GM19324 (cell line): ENCODE results near the gene FGF3.

Source experiments
- ATAC-seq: cut with Tn5 transposase; IDR thresholded peaks from one replicate; pipeline ENCODE4 v1.9.1; 2021; ENCODE audit warnings: mild to moderate bottlenecking, moderate library complexity; ENCODE audit not compliant: unreplicated experiment, low FRiP score

FGF3 gene

DNA sequence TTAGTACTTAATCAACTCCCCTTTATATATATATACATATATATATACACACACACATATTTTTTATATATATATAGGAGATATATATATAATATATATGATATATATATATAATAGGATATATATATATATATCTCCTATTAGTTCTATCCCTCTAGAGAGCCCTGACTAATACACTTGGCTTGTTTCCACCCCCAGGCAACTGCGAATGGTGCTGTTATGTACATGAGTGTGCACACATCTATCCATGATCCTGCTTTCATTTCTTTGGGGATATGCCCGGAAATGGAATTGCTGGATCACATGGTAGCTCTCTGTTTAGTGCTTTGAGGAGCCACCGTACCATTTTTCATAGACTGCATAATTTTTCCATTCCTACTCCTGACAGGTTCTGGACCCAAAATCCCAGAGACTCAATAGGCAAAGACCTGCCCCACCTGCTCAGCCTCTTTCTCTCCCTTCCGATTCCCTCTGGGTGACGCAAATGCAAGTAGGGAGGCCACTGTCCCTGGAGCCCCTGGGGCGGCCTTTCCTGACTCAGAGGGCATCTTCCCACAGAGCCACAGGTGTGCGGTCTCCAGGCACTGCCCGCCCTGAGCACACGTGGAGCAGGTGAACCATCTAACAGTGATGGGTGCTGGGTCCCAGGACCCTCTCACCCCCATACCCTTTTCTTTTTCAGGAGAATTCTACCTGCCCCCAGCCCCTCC, 12.0 kb downstream of the FGF3 start:
- no peak for ATAC-seq

DNA sequence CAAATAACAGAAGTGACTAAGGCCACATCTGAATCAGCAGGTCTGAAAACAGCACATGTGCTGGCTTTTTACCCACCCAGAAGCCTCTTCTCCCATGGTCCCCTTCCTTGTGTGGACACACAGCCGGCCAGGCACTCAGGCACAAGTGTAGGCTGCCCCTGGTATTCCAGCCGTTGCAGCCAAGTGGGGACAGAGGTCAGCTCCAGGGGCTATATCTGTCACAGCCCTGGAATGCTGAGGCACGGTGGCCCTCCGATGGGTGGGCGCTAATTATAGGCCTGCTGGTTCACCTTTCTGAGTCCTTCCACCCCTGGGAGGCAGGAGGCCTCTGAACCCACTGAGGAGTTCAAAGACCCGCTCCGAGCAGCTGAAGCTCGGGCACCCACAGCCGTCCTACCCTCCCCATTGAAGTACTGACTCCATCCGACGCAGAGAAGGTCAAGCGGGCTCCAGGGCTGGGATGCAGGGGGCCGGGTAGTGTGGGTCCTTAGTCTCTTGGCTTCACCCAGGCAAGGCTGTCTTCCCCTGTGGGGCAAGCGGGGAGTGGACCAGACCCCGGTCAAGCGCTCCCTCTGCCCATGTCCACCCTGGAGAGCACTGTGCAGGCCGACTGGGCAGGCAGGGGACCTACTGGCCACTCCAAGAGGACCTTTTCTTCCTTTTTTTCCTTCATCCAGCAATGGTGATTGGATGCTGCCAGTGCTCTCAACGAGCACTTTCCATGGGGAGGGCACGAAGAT, 14.3 kb downstream of the FGF3 start:
- ATAC-seq: no peak

DNA sequence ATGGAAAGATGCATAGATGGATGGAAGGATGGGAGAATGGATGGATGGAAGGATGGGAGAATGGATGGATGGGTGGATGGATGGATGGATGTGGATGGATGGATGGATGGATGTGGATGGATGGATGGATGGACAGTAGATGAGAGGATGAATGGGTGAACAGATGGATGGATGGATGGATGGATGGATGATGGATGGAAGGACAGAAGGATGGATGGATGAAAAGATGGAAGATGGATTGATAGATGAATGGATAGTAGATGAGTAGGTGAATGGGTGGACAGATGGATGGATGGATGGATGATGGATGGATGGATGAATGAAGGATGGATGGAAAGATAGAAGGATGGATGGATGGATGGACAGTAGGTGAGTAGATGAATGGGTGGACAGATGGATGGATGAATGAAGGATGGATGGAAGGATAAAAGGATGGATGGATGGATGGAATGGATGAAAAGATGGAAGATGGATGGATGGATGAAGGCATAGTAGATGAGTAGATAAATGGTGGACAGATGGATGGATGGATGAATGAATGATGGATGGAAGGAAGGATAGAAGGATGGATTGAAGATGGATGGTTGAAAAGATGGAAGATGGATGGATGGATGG, 15.5 kb downstream of the FGF3 start:
- no peak for ATAC-seq

DNA sequence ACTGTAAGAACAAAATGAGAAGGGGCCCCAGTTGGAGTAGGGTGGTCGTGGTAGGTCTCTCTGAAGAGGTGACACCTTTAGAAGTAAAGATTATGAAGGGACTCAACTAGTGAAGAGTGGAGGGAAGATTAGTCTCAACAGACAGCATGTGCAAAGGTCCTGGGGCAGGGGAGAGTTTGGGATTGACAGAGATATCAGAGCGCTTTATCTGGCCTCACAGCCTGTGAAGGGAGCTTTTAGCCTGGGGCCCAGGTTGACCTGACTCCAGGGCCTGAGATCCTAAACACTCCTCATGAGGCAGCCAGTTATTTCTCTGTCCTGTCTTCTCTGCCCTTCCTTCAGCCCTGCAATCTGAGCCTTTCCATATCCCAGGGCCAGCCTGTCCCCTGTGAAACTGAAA, 16.2 kb downstream of the FGF3 start:
- no peak for ATAC-seq

DNA sequence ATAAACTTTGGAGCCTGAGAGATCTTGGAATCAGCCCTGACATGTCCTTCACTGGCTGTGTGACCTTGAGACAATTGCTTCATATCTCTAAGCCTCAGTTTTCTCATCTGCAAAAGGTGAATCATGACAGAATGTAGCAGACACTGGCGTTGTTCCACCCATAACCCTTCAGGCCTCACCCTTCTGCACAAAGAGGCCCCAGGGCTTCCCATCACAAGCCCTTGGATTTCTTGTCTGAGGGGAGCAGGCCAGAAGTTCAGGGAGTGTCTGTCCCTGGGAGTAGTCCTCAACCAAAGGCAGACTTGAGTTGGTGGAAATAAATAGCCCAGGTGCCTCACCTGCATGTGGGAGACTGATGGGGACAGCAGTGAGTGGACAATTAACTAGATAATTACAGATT, 16.6 kb downstream of the FGF3 start:
- ATAC-seq: no peak

DNA sequence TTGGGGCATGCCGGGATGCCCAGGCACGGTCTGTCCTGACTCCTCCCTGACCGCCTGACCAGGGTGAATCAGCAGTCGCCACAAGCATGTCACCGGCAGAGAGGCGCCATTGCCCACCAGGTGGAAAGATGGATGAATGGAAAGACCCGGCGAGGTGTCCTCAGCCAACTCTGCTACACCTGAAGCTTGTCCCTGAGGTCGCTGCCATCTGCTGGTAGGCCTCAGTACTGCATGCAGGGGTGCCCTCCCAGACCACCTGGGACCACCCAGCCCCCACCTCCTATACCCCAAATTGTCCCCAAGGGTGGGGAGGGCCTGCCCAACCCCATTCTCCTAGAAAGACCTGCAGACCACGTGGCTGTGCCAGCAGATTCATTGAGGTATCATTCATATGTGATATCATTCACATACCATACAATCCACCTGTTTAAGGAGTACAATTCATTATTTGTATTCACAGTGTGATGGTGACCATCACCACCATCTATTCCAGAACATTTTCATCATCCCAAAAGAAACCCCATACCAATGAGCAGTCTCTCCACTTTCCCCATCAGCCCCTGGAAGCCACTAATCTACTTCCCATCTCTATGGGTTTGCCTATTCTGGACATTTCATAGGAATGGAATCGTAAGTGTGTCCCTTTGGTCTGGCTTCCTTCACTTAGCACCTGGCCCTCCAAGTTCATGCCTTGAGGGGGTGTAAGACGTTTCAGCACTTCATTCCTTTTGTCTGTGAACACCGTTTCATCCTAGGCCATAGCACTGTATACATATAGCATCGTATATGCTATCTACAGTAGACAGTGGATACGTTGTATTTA, 17.5 kb downstream of the FGF3 start:
- no peak for ATAC-seq

DNA sequence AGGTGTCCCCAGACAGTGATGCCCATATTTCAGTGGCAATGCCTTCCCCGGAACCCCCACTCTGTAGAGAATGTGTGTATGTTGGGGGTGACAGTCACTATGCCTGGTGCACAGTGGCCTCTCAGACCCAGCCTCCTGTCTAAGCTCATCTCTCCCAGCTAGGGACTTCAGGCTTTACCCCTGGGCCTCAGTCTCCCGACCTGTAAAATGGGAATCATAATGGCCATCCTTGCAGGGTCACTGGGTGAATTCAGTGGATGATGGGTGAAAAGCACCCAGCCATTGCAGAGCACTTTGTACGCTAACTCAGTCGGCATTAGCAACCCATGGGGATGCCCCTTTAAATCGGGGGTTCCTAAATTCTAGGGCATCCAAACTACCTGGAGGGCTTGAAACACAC, 18.9 kb downstream of the FGF3 start:
- no peak for ATAC-seq

DNA sequence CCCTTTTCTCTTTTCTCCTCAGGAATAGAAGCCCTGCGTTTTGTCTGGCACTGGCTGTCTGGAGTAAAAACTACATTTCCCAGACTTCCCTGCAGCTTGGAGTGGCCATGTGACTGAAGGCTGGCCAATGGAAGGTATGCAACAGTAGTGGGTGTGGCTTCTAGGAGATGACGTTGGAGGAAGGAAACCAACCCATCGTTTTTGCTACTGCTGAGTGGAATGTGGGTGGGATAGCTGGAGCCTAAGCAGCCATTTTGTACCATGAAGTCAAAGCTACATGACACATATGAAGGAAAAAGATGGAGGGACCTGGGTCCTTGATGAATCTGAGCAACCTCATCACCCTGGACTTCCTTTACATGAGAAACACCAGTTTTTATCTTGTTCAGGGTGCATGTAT, 19.6 kb downstream of the FGF3 start:
- ATAC-seq: no peak

DNA sequence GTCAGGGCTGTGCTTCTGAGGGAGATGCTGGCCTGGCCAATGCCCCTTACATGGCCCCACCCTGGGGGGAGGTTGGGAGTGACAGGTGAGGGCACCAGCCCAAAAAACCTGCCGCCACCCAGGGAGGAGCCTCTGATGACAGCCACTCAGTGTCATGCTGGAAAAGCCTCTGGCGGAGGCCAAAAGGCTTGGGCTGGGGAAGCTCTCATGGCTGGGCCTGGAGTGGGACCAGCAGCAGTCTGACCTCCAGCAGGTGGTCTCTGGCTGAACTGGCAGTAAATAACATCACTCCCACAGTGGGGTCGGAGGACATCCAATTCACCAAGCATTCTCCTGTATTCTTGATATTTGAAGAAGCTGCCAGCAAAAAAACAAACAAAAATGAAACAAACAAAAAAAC, 20.1 kb downstream of the FGF3 start:
- no peak for ATAC-seq

DNA sequence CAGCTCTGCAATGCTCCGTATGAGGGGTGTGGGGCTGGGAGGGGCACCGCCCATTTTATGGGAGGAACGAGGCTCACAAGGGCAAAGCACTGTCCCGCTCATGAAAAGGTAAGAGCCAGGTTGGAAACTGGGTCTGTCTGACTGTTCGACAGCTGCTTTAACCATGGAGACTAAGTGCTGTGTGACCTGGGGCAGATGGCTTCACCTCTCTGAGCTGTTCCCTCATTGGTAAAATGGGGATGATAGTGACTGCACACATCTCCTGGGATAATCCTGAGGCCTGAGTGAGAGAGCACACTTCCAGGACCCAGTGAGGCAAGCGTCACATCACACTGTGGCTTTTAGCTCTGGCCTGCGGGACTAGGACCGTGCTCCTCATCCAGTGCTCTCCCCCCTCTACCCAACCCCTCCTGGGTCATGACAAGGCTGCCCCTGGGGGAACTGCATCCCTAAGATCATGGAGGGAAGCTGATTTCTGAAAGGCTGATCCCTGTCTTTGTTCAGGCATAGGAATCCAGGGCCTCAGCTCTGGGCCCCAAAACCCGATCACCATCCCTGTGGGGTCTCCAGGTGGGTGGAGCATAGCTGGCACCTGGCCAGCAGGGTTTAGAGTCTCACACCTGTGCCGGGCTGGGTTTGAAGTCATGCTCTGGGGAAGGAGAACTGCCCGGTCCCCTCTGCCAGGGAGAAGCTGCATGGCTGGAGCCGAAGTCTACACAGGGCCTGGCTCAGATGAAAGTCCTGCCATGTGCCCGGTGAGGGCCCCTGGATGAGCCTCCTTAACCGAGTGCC, 21.3 kb downstream of the FGF3 start:
- ATAC-seq: no peak

DNA sequence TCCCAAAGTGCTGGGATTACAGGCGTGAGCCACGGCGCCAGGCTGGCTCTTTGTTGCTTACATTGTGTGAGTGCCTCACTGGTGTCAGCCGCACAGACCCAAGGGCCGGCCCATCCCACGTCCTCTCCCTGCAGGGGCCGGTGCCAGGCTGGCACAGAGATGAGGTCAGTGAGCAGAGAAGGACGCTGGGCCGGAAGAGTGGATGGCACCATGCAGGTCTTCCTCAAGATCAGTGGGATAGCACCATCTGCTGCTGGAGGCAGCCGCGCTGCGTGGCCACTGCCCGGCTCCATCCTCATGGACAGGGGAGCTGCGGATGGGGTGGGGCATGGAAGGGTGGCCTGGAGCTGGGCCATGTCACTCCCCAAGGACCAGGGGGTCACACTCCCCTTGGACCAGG, 22.1 kb downstream of the FGF3 start:
- no peak for ATAC-seq

DNA sequence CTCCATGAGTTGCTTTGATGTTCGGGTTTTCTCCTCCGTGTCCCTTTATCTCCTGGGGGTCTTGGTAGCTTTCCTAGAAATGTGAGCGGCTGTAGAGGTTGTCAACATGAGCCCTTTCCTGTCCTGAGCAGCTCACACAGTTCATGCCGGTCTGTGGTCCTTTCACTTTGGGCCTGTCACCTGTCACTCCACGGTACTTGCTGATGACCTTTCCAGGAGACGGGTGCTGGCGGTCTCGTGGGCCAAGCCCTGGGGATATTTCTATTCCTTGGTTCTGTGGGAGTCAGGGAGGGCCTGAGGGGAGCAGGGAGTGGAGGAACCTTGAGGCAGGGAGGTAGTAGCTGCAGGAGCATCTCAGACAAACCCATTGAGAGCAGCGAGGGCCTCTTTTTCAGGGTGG, 23.2 kb downstream of the FGF3 start:
- no peak for ATAC-seq

DNA sequence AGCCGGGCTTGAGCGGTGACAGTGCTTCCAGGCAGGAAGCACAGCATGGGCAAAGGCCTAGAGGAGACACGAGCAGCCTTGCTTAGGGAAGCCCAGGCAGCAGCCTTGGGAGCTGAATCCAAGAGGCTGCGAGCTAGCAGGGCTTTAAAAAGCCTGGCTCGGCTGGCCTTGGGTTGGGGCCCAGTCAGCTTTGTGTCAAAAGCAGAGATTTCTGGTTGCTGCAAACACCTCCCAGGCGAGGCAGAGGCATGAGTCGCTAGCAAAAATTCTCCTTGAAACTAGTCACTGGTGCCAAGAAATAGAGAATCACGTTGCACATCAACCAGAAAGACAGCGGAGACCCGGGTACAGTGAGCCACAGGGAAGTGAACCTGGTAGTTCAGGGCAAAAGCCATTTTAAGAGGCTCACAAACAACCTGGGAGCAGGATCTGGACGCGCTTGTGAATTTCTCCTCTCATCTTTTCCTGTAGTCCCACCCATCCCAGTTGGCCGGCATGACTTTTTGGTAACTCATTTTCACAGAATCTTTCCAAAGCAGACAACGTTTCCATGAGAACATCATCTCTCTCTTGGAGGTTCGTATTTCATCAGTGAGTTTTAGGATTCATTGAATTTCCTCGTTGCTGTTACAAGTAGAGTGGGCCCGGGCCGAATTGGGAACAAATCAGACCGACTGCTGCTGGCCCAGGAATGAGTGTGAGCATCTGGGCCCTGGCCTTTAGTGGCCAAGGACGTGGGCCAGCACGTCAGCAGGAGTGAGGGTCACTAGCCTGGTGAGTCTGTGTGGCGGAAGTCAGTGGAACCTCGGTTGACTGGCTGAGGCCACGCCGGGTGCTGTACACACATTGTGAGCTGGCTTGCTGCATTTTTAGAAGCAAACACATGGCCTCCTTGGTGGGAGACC, 27.7 kb downstream of the FGF3 start:
- no peak for ATAC-seq

DNA sequence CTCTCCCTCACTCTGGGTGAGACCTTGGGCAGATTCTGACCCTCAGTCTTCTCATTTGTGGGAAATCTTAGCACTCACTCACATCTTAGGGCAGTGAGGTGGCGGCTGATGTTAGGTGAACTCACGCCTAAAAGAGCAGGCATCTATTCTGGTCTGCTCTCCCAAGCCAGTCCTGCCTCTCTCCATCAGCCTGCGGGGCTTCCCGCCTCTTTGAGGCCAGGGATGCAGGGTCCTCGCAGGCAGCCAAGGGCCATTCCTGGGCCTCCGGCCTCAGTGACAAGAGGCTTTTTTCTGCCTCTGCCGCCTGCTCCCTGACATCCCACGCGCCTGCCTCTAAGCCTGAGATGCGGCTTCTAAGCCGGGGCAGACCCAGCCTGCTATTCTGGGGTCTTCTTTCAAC, 30.3 kb downstream of the FGF3 start:
- no peak for ATAC-seq

DNA sequence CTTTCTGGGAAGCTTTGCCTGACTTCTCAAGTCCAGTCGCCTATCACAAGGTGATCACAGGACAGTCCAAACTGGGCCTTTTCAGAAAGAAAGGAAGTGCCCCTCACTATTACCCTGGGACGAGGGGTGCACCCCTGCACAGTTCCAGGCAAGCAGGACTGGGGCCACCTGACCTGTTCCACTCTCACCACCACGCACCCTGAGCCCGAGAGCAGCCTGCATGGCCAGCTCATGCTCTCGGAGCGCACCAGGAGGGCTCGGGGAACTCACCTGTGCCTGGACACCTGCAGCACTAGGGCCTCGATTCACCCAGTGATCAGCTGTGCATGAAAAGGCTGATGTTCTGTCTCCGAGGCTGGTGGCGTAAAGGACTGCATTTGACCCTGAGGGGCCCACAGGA, 31.3 kb downstream of the FGF3 start:
- no peak for ATAC-seq

DNA sequence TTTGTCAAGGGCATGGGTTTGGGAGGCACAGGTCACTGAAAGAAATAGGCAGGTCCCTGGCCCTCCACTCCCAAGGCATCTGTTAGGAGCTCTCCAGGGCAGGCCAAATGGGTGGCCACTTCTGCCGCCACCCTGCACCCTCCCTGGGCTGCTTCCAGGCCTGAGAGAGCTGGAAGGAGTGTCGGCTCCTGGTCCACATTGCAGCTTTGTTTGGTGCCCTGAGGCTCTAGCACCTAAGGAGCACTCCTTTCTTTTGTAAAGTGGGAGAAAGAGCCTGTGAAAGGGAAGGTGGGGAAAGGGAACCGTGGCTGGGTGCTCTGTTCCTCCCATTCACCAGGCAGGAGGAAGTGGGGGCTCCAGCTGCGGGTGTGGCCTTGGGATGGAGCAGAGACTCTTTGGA, 31.8 kb downstream of the FGF3 start:
- ATAC-seq: no peak

DNA sequence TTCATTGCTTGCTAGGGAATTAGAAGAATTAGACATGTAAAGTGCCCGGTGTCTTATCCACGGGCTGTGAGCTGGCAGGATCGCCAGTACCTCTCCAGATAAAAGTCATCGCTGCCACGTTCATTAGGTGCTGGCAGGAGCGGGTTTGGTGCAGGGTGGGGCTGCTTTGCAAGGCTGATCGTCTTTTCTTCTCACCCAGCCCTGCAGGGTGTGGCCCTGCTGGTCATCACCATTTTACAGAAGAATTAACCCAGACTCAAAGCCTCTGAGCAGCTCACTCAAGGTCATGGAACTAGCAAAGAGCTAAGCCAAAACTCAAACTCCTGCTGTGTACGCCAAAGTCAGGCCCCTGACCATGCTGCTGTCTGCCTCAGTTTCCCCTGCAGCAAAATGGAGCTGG, 38.0 kb downstream of the FGF3 start:
- no peak for ATAC-seq

DNA sequence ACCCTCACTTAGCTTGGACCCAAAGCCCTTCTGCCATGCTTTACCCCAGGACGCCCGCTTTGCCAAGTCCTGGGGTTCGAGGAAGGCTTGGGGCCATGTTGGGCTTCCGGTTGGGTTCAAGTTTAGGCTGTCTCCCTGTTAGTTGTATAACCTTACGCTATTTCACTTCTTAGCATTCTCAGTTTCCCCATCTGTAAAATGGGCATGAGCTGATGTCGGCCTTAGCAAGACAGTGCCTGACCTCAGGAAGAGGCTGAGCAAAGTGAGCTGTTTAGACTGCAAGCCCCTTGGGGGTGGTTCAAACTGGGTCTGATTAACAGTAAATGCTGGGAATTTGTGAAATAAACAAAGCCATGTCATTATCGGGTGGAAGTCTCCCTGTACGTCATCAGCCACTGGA, 40.8 kb downstream of the FGF3 start:
- ATAC-seq: no peak

DNA sequence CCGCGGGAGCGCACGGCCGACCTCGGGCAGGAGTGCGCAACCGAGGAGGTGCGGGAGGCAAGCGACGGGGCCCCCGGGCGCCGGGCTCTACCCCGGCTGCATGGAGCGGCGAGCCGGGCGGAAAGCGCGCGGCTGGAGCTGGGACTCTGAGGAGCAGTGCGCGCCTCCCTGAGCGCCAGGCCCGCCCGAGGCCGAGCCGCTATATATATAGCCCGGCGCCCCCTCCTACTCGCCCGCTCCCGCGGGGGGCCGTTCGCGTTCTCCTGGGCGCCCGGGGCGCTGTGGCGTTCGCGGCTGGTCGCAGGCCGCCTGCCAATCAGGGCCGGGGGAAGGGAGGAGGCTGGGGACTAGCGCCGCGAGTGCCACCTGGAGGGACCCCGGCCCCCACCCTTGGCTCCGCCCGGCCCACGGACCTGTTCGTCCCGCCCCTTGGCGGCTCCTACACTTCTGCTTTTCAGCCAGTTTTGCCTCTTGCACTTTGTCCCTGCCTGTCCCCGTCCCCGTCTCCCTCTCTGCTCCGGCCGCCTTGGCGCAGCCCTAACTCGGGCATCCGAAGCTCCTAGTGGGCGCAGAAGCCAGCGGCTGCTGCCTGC, 44.0 kb downstream of the FGF3 start, which contains the start of gene FGF4:
Gene FGF4, minus strand, starts transcription at position 179 of the 593 bp plus-strand sequence. CDS start 257 bp downstream, outside the sequence.
- no peak for ATAC-seq
